SK-N-SH (cell line): ENCODE results near the gene BAG3. TPM values are rescaled to one million over a fixed set of nuclear protein-coding genes. Genes with fewer than 3 reads are reported as not detected.

ENCODE experiments used
- CTCF ChIA-PET: fragments of 300-600, 350-600 bp; formaldehyde crosslinking; extraction: SDS; loops from one replicate; lab custom pipeline; 2021; lab: Yijun Ruan, JAX
- POLR2A ChIA-PET: fragments of 350-600 bp; sonication (Branson Sonifier 250); formaldehyde crosslinking; extraction: SDS; loops from one replicate; lab custom pipeline; 2020; ENCODE audit warnings: antibody characterized with exemption, inconsistent platforms; lab: Yijun Ruan, JAX
- DNase-seq: peaks from one replicate; pipeline ENCODE4 v3.0.0; 2012
- H2AFZ ChIP-seq: fragments of 200-600 bp; sonication (generic); 2 replicates; pipeline ENCODE4 v1.8.1; 2016; ENCODE audit warnings: antibody characterized with exemption, mild to moderate bottlenecking, low read depth
- H3F3A ChIP-seq: fragments of 200-600 bp; sonication (generic); replicated peaks from 2 replicates; pipeline ENCODE3; 2016; ENCODE audit warnings: antibody characterized with exemption, mild to moderate bottlenecking; ENCODE audit not compliant: insufficient read depth
- H3K27ac ChIP-seq, 2 experiments: fragments of 200-500 bp in 1 of 2; fragments of 200-600 bp in 1 of 2; sonication (Bioruptor generic) in 1 of 2; sonication (generic), shearing (Covaris generic) in 1 of 2; 2 replicates each; pipeline versions ENCODE4 v1.5.1 to v1.6.1; 2014 to 2016; ENCODE audit warnings: low read depth in 2 of 2, inconsistent platforms in 1 of 2, low read length in 1 of 2, mild to moderate bottlenecking in 1 of 2, mixed read lengths in 1 of 2
- H3K27me3 ChIP-seq: fragments of 200-600 bp; sonication (generic), shearing (Covaris generic); 2 replicates; pipeline ENCODE4 v1.6.1; 2016; ENCODE audit warnings: mixed run types; ENCODE audit not compliant: insufficient read depth
- H3K36me3 ChIP-seq, 2 experiments: fragments of 200-500 bp in 1 of 2; fragments of 200-600 bp in 1 of 2; sonication (Bioruptor generic) in 1 of 2; sonication (generic) in 1 of 2; replicated peaks in 1 of 2; 2 replicates each; pipeline versions ENCODE3 to v1.5.1; 2014 to 2016; ENCODE audit warnings: low read length in 1 of 2, mild to moderate bottlenecking in 1 of 2; ENCODE audit not compliant: insufficient read depth in 2 of 2, control insufficient read depth in 1 of 2
- H3K4me1 ChIP-seq, 2 experiments: fragments of 200-500 bp in 1 of 2; fragments of 200-600 bp in 1 of 2; sonication (Bioruptor generic) in 1 of 2; sonication (generic), shearing (Covaris generic) in 1 of 2; 2 replicates each; pipeline versions ENCODE4 v1.5.1 to v1.6.1; 2014 to 2016; ENCODE audit warnings: low read depth in 1 of 2, low read length in 1 of 2, mixed run types in 1 of 2; ENCODE audit not compliant: insufficient read depth in 2 of 2, control insufficient read depth in 1 of 2
- H3K4me2 ChIP-seq: fragments of 200-600 bp; sonication (generic), shearing (Covaris generic); 2 replicates; pipeline ENCODE4 v1.6.1; 2017; ENCODE audit warnings: mixed run types
- H3K4me3 ChIP-seq, 2 experiments: fragments of 200-500 bp in 1 of 2; fragments of 200-600 bp in 1 of 2; sonication (Bioruptor generic) in 1 of 2; sonication (generic), shearing (Covaris generic) in 1 of 2; 2 replicates each; pipeline versions ENCODE4 v1.5.1 to v1.8.1; 2014 to 2016; ENCODE audit warnings: low read depth in 2 of 2, inconsistent platforms in 1 of 2, low read length in 1 of 2, mild to moderate bottlenecking in 1 of 2, mixed read lengths in 1 of 2, moderate library complexity in 1 of 2
- H3K79me2 ChIP-seq: fragments of 200-600 bp; sonication (generic); 2 replicates; pipeline ENCODE4 v1.8.1; 2017; ENCODE audit warnings: mild to moderate bottlenecking; ENCODE audit not compliant: insufficient read depth
- H3K9ac ChIP-seq: fragments of 200-600 bp; sonication (generic); 2 replicates; pipeline ENCODE4 v1.6.1; 2017; ENCODE audit warnings: mixed run types
- H3K9me2 ChIP-seq: fragments of 200-600 bp; sonication (generic); 2 replicates; pipeline ENCODE4 v1.6.1; 2017; ENCODE audit warnings: mixed run types
- H3K9me3 ChIP-seq: fragments of 200-600 bp; sonication (generic); 2 replicates; pipeline ENCODE4 v1.6.1; 2017; ENCODE audit warnings: mixed run types, mild to moderate bottlenecking, moderate library complexity
- H4K20me1 ChIP-seq: fragments of 200-600 bp; sonication (generic); 2 replicates; pipeline ENCODE4 v1.6.1; 2017; ENCODE audit warnings: mild to moderate bottlenecking, mixed run types; ENCODE audit not compliant: insufficient read depth
- CHD2 ChIP-seq: fragments of 150-350 bp; IDR thresholded peaks from 2 replicates; pipeline ENCODE4 v1.6.1; 2018; ENCODE audit warnings: low read length; ENCODE audit not compliant: partially characterized antibody
- ELF1 ChIP-seq: IDR thresholded peaks from 2 replicates; pipeline ENCODE4 v1.4.0; 2012
- NFIC ChIP-seq: IDR thresholded peaks from 2 replicates; pipeline ENCODE4 v1.4.0; 2012; ENCODE audit warnings: borderline replicate concordance
- NRF1 ChIP-seq: IDR thresholded peaks from 2 replicates; pipeline ENCODE4 v1.6.1; 2012; ENCODE audit warnings: low read depth, mild to moderate bottlenecking, low read length
- POLR2AphosphoS5 ChIP-seq: IDR thresholded peaks from 2 replicates; pipeline ENCODE4 v1.6.1; 2012; ENCODE audit warnings: low read depth, low read length
- RXRA ChIP-seq: IDR thresholded peaks from 2 replicates; pipeline ENCODE4 v1.4.0; 2012; ENCODE audit warnings: low read depth, mild to moderate bottlenecking, borderline replicate concordance
- SIN3A ChIP-seq: IDR thresholded peaks from 2 replicates; pipeline ENCODE4 v1.6.1; 2012; ENCODE audit warnings: low read depth, mild to moderate bottlenecking, low read length, moderate library complexity, borderline replicate concordance
- SMC3 ChIP-seq: IDR thresholded peaks from 2 replicates; pipeline ENCODE4 v1.6.1; 2012; ENCODE audit warnings: low read depth, low read length, improper control_type of control experiment
- TAF1 ChIP-seq: IDR thresholded peaks from 2 replicates; pipeline ENCODE4 v1.6.1; 2012; ENCODE audit warnings: low read depth, mild to moderate bottlenecking, low read length, moderate library complexity, borderline replicate concordance
- TCF12 ChIP-seq: IDR thresholded peaks from 2 replicates; pipeline ENCODE4 v1.4.0; 2012
- TEAD4 ChIP-seq: IDR thresholded peaks from 2 replicates; pipeline ENCODE4 v1.4.0; 2012; ENCODE audit warnings: mild to moderate bottlenecking, borderline replicate concordance; ENCODE audit not compliant: insufficient read depth
- WGBS: methylation state at CpG from one replicate; pipeline ENCODE4 v1.1.6; 2017; ENCODE audit warnings: low lambda C conversion rate; 5-methylcytosine and 5-hydroxymethylcytosine counted together
- polyA plus RNA-seq, 3 experiments: library from polyadenylated mRNA; depleted of rRNA; stranded (reverse); fragments of >200 nt; gene quantifications; 2 replicates each; pipeline ENCODE4 v1.2.3, GENCODE V29; 2012
- TF ChIP-seq, protein P1 (sequence below): IDR thresholded peaks from 2 replicates; pipeline ENCODE4 v1.6.1; 2012; ENCODE audit warnings: mild to moderate bottlenecking, low read depth, low read length, moderate library complexity
- TF ChIP-seq, protein P2 (sequence below): fragments of 200-600 bp; sonication (generic); IDR thresholded peaks from 2 replicates; pipeline ENCODE4 v1.6.1; 2017; ENCODE audit warnings: antibody characterized with exemption, mild to moderate bottlenecking, moderate library complexity

The BAG3 gene
- polyA plus RNA-seq, 1 of the 3 experiments (the other 2 are of a cell fraction), result 9.2 TPM

DNA sequence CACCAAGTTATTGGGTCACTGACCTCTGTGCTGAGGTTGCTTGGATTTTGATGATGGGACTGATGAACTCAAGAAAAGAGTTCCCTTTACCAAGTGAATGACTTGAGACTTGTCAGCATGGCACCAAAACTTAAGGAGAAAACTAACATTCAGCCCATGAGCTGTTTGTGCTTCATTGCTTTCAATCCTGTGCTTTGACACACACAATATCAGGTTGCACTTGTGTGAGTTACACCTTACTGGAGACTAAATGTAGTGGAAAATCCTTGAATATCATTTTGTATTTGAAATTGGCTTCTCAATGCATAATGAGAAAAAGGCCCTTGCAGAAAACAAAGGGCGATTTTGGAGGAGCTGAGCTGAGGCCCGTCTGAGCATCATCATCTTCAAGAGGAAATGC lies 2.7 kb downstream of the BAG3 start:
- TF ChIP-seq TAF1 (no peak), TCF12 (no peak), SMC3 (no peak), RXRA (no peak), ELF1 (no peak), POLR2AphosphoS5 (no peak), NFIC (no peak), CHD2 (no peak), TEAD4 (no peak), SIN3A (no peak), NRF1 (no peak)
- TF ChIP-seq, protein P1, sequence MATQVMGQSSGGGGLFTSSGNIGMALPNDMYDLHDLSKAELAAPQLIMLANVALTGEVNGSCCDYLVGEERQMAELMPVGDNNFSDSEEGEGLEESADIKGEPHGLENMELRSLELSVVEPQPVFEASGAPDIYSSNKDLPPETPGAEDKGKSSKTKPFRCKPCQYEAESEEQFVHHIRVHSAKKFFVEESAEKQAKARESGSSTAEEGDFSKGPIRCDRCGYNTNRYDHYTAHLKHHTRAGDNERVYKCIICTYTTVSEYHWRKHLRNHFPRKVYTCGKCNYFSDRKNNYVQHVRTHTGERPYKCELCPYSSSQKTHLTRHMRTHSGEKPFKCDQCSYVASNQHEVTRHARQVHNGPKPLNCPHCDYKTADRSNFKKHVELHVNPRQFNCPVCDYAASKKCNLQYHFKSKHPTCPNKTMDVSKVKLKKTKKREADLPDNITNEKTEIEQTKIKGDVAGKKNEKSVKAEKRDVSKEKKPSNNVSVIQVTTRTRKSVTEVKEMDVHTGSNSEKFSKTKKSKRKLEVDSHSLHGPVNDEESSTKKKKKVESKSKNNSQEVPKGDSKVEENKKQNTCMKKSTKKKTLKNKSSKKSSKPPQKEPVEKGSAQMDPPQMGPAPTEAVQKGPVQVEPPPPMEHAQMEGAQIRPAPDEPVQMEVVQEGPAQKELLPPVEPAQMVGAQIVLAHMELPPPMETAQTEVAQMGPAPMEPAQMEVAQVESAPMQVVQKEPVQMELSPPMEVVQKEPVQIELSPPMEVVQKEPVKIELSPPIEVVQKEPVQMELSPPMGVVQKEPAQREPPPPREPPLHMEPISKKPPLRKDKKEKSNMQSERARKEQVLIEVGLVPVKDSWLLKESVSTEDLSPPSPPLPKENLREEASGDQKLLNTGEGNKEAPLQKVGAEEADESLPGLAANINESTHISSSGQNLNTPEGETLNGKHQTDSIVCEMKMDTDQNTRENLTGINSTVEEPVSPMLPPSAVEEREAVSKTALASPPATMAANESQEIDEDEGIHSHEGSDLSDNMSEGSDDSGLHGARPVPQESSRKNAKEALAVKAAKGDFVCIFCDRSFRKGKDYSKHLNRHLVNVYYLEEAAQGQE, result no peak
- TF ChIP-seq, protein P2, sequence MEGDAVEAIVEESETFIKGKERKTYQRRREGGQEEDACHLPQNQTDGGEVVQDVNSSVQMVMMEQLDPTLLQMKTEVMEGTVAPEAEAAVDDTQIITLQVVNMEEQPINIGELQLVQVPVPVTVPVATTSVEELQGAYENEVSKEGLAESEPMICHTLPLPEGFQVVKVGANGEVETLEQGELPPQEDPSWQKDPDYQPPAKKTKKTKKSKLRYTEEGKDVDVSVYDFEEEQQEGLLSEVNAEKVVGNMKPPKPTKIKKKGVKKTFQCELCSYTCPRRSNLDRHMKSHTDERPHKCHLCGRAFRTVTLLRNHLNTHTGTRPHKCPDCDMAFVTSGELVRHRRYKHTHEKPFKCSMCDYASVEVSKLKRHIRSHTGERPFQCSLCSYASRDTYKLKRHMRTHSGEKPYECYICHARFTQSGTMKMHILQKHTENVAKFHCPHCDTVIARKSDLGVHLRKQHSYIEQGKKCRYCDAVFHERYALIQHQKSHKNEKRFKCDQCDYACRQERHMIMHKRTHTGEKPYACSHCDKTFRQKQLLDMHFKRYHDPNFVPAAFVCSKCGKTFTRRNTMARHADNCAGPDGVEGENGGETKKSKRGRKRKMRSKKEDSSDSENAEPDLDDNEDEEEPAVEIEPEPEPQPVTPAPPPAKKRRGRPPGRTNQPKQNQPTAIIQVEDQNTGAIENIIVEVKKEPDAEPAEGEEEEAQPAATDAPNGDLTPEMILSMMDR, result no peak
- no peak overlapping the region for H2AFZ ChIP-seq
- no peaks in the 10 kb centered on the region for H3K9me2 ChIP-seq
- peaks cover 69% of the 10 kb centered on the region for H3K79me2 ChIP-seq
- H4K20me1 ChIP-seq, result peaks cover 10% of the 10 kb centered on the region; the same call in 1 of the 2 replicates
- H3F3A ChIP-seq, result peaks cover 35% of the 10 kb centered on the region
- ChIA-PET CTCF (interaction anchor here (1.0 to 1.4 kb wide), 2 partner anchors 30 to 46 kb away, joined by 3 to 5 read pairs; no protein-coding TSS in a partner anchor), POLR2A (no interaction called here)
- peaks cover 18 to 47% of the 10 kb centered on the region in 2 experiments for H3K4me1 ChIP-seq
- H3K4me2 ChIP-seq, result peak overlapping the region; percentile 77
- H3K36me3 ChIP-seq, result peaks cover 0 to 5% of the 10 kb centered on the region in 2 experiments
- no peaks in the 10 kb centered on the region for H3K9me3 ChIP-seq
- H3K27ac ChIP-seq, result peak overlapping the region in 1 of 2 experiments; percentile 95; a peak in 3 of 4 replicates
- H3K9ac ChIP-seq, result no peak overlapping the region; the same call in 1 of the 2 replicates
- DNase-seq, result no peak
- 72% methylated on average over 2 of the region's 2 CpGs for WGBS
- H3K27me3 ChIP-seq, result no peaks in the 10 kb centered on the region
- peak overlapping the region in 1 of 2 experiments; percentile 72; a peak in 3 of 4 replicates for H3K4me3 ChIP-seq
